ENCODE results near the gene ATXN7L2.

ATXN7L2 gene

GRCh38 chr1:109468061-109468460, 15.6 kb upstream of the ATXN7L2 start:
- TF ChIP-seq GATA2 (IDR thresholded peaks at IDR 0.05; ENCODE audit: low read depth, low read length) (no peak), GATA3 (IDR thresholded peaks at IDR 0.05; ENCODE audit: low read depth, low read length) (no peak)

- TF ChIP-seq GATA2 (IDR thresholded peaks at IDR 0.05; ENCODE audit: low read depth, low read length) = no peak
- TF ChIP-seq GATA3 (IDR thresholded peaks at IDR 0.05; ENCODE audit: low read depth, low read length) = no peak
These were observed 14.8 kb upstream of the ATXN7L2 start for GRCh38 chr1:109468903-109469302.

GRCh38 chr1:109470245-109470644, 13.5 kb upstream of the ATXN7L2 start:
- TF ChIP-seq GATA3 (IDR thresholded peaks at IDR 0.05; ENCODE audit: low read depth, low read length) (no peak), GATA2 (IDR thresholded peaks at IDR 0.05; ENCODE audit: low read depth, low read length) (no peak)

- no peak for TF ChIP-seq GATA2 (IDR thresholded peaks at IDR 0.05; ENCODE audit: low read depth, low read length)
- no peak for TF ChIP-seq GATA3 (IDR thresholded peaks at IDR 0.05; ENCODE audit: low read depth, low read length)
These were observed 10.9 kb upstream of the ATXN7L2 start for GRCh38 chr1:109472779-109473178.

- TF ChIP-seq GATA3 (IDR thresholded peaks at IDR 0.05; ENCODE audit: low read depth, low read length) (no peak), GATA2 (IDR thresholded peaks at IDR 0.05; ENCODE audit: low read depth, low read length) (no peak)
These were observed 9.0 kb upstream of the ATXN7L2 start for GRCh38 chr1:109474697-109475096.

- TF ChIP-seq GATA3 (IDR thresholded peaks at IDR 0.05; ENCODE audit: low read depth, low read length) (no peak), GATA2 (IDR thresholded peaks at IDR 0.05; ENCODE audit: low read depth, low read length) (no peak)
These were observed 8.4 kb upstream of the ATXN7L2 start for GRCh38 chr1:109475261-109475660.

- TF ChIP-seq GATA3 (IDR thresholded peaks at IDR 0.05; ENCODE audit: low read depth, low read length) = no peak
- no peak for TF ChIP-seq GATA2 (IDR thresholded peaks at IDR 0.05; ENCODE audit: low read depth, low read length)
These were observed 6.9 kb upstream of the ATXN7L2 start for GRCh38 chr1:109476825-109477224.

GRCh38 chr1:109477821-109478220, 5.9 kb upstream of the ATXN7L2 start:
- TF ChIP-seq GATA2 (IDR thresholded peaks at IDR 0.05; ENCODE audit: low read depth, low read length) = no peak
- TF ChIP-seq GATA3 (IDR thresholded peaks at IDR 0.05; ENCODE audit: low read depth, low read length) = no peak

- TF ChIP-seq GATA2 (IDR thresholded peaks at IDR 0.05; ENCODE audit: low read depth, low read length) (no peak), GATA3 (IDR thresholded peaks at IDR 0.05; ENCODE audit: low read depth, low read length) (no peak)
These were observed 4.9 kb upstream of the ATXN7L2 start for GRCh38 chr1:109478806-109479205.

GRCh38 chr1:109479311-109479710, 4.4 kb upstream of the ATXN7L2 start:
- no peak for TF ChIP-seq GATA3 (IDR thresholded peaks at IDR 0.05; ENCODE audit: low read depth, low read length)
- no peak for TF ChIP-seq GATA2 (IDR thresholded peaks at IDR 0.05; ENCODE audit: low read depth, low read length)

- TF ChIP-seq GATA2 (IDR thresholded peaks at IDR 0.05; ENCODE audit: low read depth, low read length) = no peak
- TF ChIP-seq GATA3 (IDR thresholded peaks at IDR 0.05; ENCODE audit: low read depth, low read length) = no peak
These were observed 3.8 kb upstream of the ATXN7L2 start for GRCh38 chr1:109479901-109480300.

GRCh38 chr1:109481646-109482045, 2.1 kb upstream of the ATXN7L2 start:
- TF ChIP-seq GATA3 (IDR thresholded peaks at IDR 0.05; ENCODE audit: low read depth, low read length) (no peak), GATA2 (IDR thresholded peaks at IDR 0.05; ENCODE audit: low read depth, low read length) (no peak)

GRCh38 chr1:109482242-109482641, 1.5 kb upstream of the ATXN7L2 start:
- TF ChIP-seq GATA2 (IDR thresholded peaks at IDR 0.05; ENCODE audit: low read depth, low read length) (no peak), GATA3 (IDR thresholded peaks at IDR 0.05; ENCODE audit: low read depth, low read length) (no peak)

GRCh38 chr1:109482791-109483671, 674 bp upstream of the ATXN7L2 start:
- no peak for TF ChIP-seq GATA2 (IDR thresholded peaks at IDR 0.05; ENCODE audit: low read depth, low read length)
- no peak for TF ChIP-seq GATA3 (IDR thresholded peaks at IDR 0.05; ENCODE audit: low read depth, low read length)

GRCh38 chr1:109484519-109484975, 842 bp downstream of the ATXN7L2 start:
- no peak for TF ChIP-seq GATA3 (IDR thresholded peaks at IDR 0.05; ENCODE audit: low read depth, low read length)
- TF ChIP-seq GATA2 (IDR thresholded peaks at IDR 0.05; ENCODE audit: low read depth, low read length) = no peak

Measured in SH-SY5Y (cell line).